HEK293 (cell line): Measurements from ENCODE around the gene ZDHHC24.

Experiments used
- CTCF ChIA-PET: fragments of 350-600 bp; formaldehyde crosslinking; extraction: SDS; loops from one replicate; lab custom pipeline; 2021; ENCODE audit warnings: antibody characterized with exemption; lab: Yijun Ruan, JAX
- POLR2A ChIA-PET: fragments of 300-600 bp; formaldehyde crosslinking; extraction: SDS; loops from one replicate; lab custom pipeline; 2020; ENCODE audit warnings: antibody characterized with exemption, inconsistent platforms; lab: Yijun Ruan, JAX
- H3K27ac ChIP-seq: fragments of 200-500 bp; sonication (Bioruptor generic); 2 replicates; pipeline ENCODE4 v1.5.1; 2014; ENCODE audit warnings: low read depth, low read length, control low read depth, inconsistent platforms; ENCODE audit errors: extremely low read depth
- H3K36me3 ChIP-seq, 2 experiments: fragments of 200-500 bp in 1 of 2; sonication (Bioruptor generic) in 1 of 2; 1 replicate in 1 of 2; 2 replicates in 1 of 2; pipeline ENCODE4 v1.5.1; 2014 to 2017; ENCODE audit warnings: inconsistent platforms in 2 of 2, low read length in 2 of 2; ENCODE audit not compliant: control insufficient read depth in 2 of 2, insufficient read depth in 1 of 2
- H3K4me1 ChIP-seq: fragments of 200-500 bp; sonication (Bioruptor generic); 2 replicates; pipeline ENCODE4 v1.5.1; 2014; ENCODE audit warnings: mild to moderate bottlenecking, low read length, inconsistent platforms; ENCODE audit not compliant: control insufficient read depth, insufficient read depth
- H3K4me3 ChIP-seq: 2 replicates; pipeline ENCODE4 v1.5.1; 2011; ENCODE audit warnings: low read depth, mild to moderate bottlenecking, control low read depth, low read length, moderate library complexity
- H3K9me3 ChIP-seq: fragments of 200-500 bp; sonication (Bioruptor generic); 2 replicates; pipeline ENCODE4 v1.5.1; 2014; ENCODE audit warnings: low read depth, low read length, inconsistent platforms; ENCODE audit not compliant: control insufficient read depth, insufficient read depth
- ELK4 ChIP-seq: IDR thresholded peaks from 2 replicates; pipeline ENCODE4 v1.6.1; 2011; ENCODE audit warnings: mild to moderate bottlenecking, low read depth, low read length, borderline replicate concordance
- MEIS1 ChIP-seq: sonication (generic); formaldehyde crosslinking; IDR thresholded peaks from 2 replicates; pipeline ENCODE4 v1.8.1; 2022; ENCODE audit warnings: missing genetic modification reagents, mild to moderate bottlenecking, borderline replicate concordance
- PRDM4 ChIP-seq: fragments of 450-650 bp; formaldehyde crosslinking; IDR thresholded peaks from 2 replicates; pipeline ENCODE4 v1.5.1; 2017; ENCODE audit warnings: missing biosample characterization, missing genetic modification characterization
- SCRT2 ChIP-seq: fragments of 450-650 bp; formaldehyde crosslinking; IDR thresholded peaks from 2 replicates; pipeline ENCODE4 v1.5.1; 2016; ENCODE audit warnings: missing biosample characterization, missing genetic modification characterization
- ZBTB17 ChIP-seq: fragments of 450-650 bp; formaldehyde crosslinking; IDR thresholded peaks from 2 replicates; pipeline ENCODE4 v1.5.1; 2016; ENCODE audit warnings: missing biosample characterization, missing genetic modification characterization
- ZBTB8A ChIP-seq: fragments of 450-650 bp; formaldehyde crosslinking; IDR thresholded peaks from 2 replicates; pipeline ENCODE4 v1.5.1; 2016; ENCODE audit warnings: missing biosample characterization, missing genetic modification characterization
- ZEB2 ChIP-seq: fragments of 450-650 bp; formaldehyde crosslinking; IDR thresholded peaks from 2 replicates; pipeline ENCODE4 v1.5.1; 2016; ENCODE audit warnings: missing biosample characterization, missing genetic modification characterization
- ZNF132 ChIP-seq: fragments of 450-650 bp; formaldehyde crosslinking; IDR thresholded peaks from 2 replicates; pipeline ENCODE4 v1.5.1; 2017; ENCODE audit warnings: missing biosample characterization, missing genetic modification characterization, borderline replicate concordance
- ZNF18 ChIP-seq: fragments of 450-650 bp; formaldehyde crosslinking; IDR thresholded peaks from 2 replicates; pipeline ENCODE4 v1.5.1; 2016; ENCODE audit warnings: missing biosample characterization, missing genetic modification characterization
- ZNF2 ChIP-seq: fragments of 450-650 bp; formaldehyde crosslinking; IDR thresholded peaks from 2 replicates; pipeline ENCODE4 v1.5.1; 2016; ENCODE audit warnings: missing biosample characterization, missing genetic modification characterization
- ZNF341 ChIP-seq: fragments of 450-650 bp; formaldehyde crosslinking; IDR thresholded peaks from 2 replicates; pipeline ENCODE4; 2016; ENCODE audit warnings: low read depth, missing biosample characterization, missing genetic modification characterization
- ZNF350 ChIP-seq: fragments of 450-650 bp; formaldehyde crosslinking; IDR thresholded peaks from 2 replicates; pipeline ENCODE4 v1.5.0; 2017; ENCODE audit warnings: missing biosample characterization, mild to moderate bottlenecking, missing genetic modification characterization
- ZNF473 ChIP-seq: fragments of 450-650 bp; formaldehyde crosslinking; IDR thresholded peaks from 2 replicates; pipeline ENCODE4 v1.5.1; 2017; ENCODE audit warnings: missing biosample characterization, missing genetic modification characterization
- ZNF624 ChIP-seq: fragments of 450-650 bp; formaldehyde crosslinking; IDR thresholded peaks from 2 replicates; pipeline ENCODE4 v1.5.1; 2017; ENCODE audit warnings: missing biosample characterization, missing genetic modification characterization
- ZNF629 ChIP-seq: fragments of 450-650 bp; formaldehyde crosslinking; IDR thresholded peaks from 2 replicates; pipeline ENCODE4 v1.5.1; 2017; ENCODE audit warnings: missing biosample characterization, missing genetic modification characterization
- ZNF639 ChIP-seq: fragments of 450-650 bp; formaldehyde crosslinking; IDR thresholded peaks from 2 replicates; pipeline ENCODE4 v1.5.1; 2016; ENCODE audit warnings: missing biosample characterization, missing genetic modification characterization
- ZNF645 ChIP-seq: fragments of 450-650 bp; formaldehyde crosslinking; IDR thresholded peaks from 2 replicates; pipeline ENCODE4; 2016; ENCODE audit warnings: missing biosample characterization, missing genetic modification characterization
- ZNF658 ChIP-seq: fragments of 450-650 bp; formaldehyde crosslinking; IDR thresholded peaks from 2 replicates; pipeline ENCODE4; 2016; ENCODE audit warnings: missing biosample characterization, missing genetic modification characterization
- ZNF664 ChIP-seq: fragments of 450-650 bp; formaldehyde crosslinking; IDR thresholded peaks from 2 replicates; pipeline ENCODE4 v1.5.1; 2016; ENCODE audit warnings: missing biosample characterization, missing genetic modification characterization
- ZNF747 ChIP-seq: fragments of 450-650 bp; formaldehyde crosslinking; IDR thresholded peaks from 2 replicates; pipeline ENCODE4 v1.5.1; 2016; ENCODE audit warnings: missing biosample characterization, missing genetic modification characterization
- ZNF791 ChIP-seq: fragments of 450-650 bp; formaldehyde crosslinking; IDR thresholded peaks from 2 replicates; pipeline ENCODE4 v1.5.1; 2016; ENCODE audit warnings: missing biosample characterization, missing genetic modification characterization
- ZSCAN4 ChIP-seq: fragments of 450-650 bp; formaldehyde crosslinking; IDR thresholded peaks from 2 replicates; pipeline ENCODE4 v1.5.1; 2017; ENCODE audit warnings: missing biosample characterization, missing genetic modification characterization

The ZDHHC24 gene

GRCh38 chr11:66478729-66479393, 67.0 kb downstream of the ZDHHC24 start (continued):
- TF ChIP-seq ZNF639 (tag by site-specific recombination) (no peak), ZEB2 (tag by site-specific recombination) (peak; percentile 76), ZNF664 (tag by site-specific recombination) (no peak), ZSCAN4 (no peak)

- H3K9me3 ChIP-seq: no peaks in the 10 kb centered on the region
- H3K36me3 ChIP-seq: peaks cover 0 to 36% of the 10 kb centered on the region in 2 experiments; a peak in 2 of 3 replicates
- ChIA-PET CTCF (interaction anchor here (0.8 to 2.6 kb wide), 3 partner anchors 8 to 201 kb away, joined by 4 to 20 read pairs (median 9); partner anchors contain the start of gene RBM4B), POLR2A (interaction anchor here (3.1 to 3.6 kb wide), 2 partner anchors 9 to 38 kb away, joined by 17 to 64 read pairs; partner anchors contain the start of genes MRPL11 and PELI3)
- no peak overlapping the region for H3K4me3 ChIP-seq
- no peaks in the 10 kb centered on the region for H3K4me1 ChIP-seq
- no peak overlapping the region for H3K27ac ChIP-seq
- peak; percentile 58 for TF ChIP-seq ZNF341 (tag by site-specific recombination)
- no peak for TF ChIP-seq ZNF645 (tag by site-specific recombination)
- TF ChIP-seq SCRT2 (tag by site-specific recombination): peak; percentile 56; the same call in 1 of the 2 replicates
- no peak for TF ChIP-seq ZNF350 (tag by site-specific recombination)
- no peak for TF ChIP-seq ZBTB8A (tag by site-specific recombination)
- TF ChIP-seq ZNF629: no peak
- no peak for TF ChIP-seq ZNF132 (tag by site-specific recombination)
- TF ChIP-seq MEIS1 (CRISPR knock-in tag): no peak
- TF ChIP-seq ZNF658 (tag by site-specific recombination): no peak
These were observed 68.3 kb downstream of the ZDHHC24 start for GRCh38 chr11:66477263-66478201.

- CTCF ChIA-PET: interaction anchor here (0.8 kb wide), 1 partner anchor 68 kb away, joined by 4 read pairs; no protein-coding TSS in a partner anchor
- Histone ChIP-seq H3K36me3 (peaks cover 0 to 35% of the 10 kb centered on the region in 2 experiments; a peak in 2 of 3 replicates), H3K4me1 (no peaks in the 10 kb centered on the region), H3K27ac (no peak overlapping the region), H3K9me3 (no peaks in the 10 kb centered on the region), H3K4me3 (no peak overlapping the region)
- POLR2A ChIA-PET: interaction anchor here (0.9 kb wide), 1 partner anchor 10 kb away, joined by 7 read pairs; the partner anchor contains the start of gene PELI3
- no peak for TF ChIP-seq PRDM4 (tag by site-specific recombination)
- TF ChIP-seq ZBTB17 (tag by site-specific recombination): 0 out of 2 replicates have a peak, but pooled peaks have one; percentile 25
- no peak for TF ChIP-seq ZNF791 (tag by site-specific recombination)
- TF ChIP-seq ZNF2 (tag by site-specific recombination): no peak
- no peak for TF ChIP-seq ZNF624 (tag by site-specific recombination)
- TF ChIP-seq ZNF747 (tag by site-specific recombination): no peak
- no peak for TF ChIP-seq ZNF664 (tag by site-specific recombination)
- no peak for TF ChIP-seq ZNF473 (tag by site-specific recombination)
- no peak for TF ChIP-seq ELK4
- TF ChIP-seq ZNF18 (tag by site-specific recombination): no peak
These were observed 69.0 kb downstream of the ZDHHC24 start for GRCh38 chr11:66476841-66477251.
